Lower leg skin (tissue), 3 donors: Measurements from ENCODE around the gene TET2.

Source experiments
- CTCF ChIP-seq, 3 donors: fragments of 450-650 bp; IDR thresholded peaks; one replicate each; pipeline ENCODE4 v1.5.1; 2016; ENCODE audit warnings: antibody characterized with exemption in 3 of 3, mild to moderate bottlenecking in 3 of 3, moderate library complexity in 2 of 3
- POLR2A ChIP-seq, 2 donors: fragments of 450-650 bp; IDR thresholded peaks; one replicate each; pipeline ENCODE4 v1.6.1; 2016 to 2017; ENCODE audit warnings: antibody characterized with exemption in 2 of 2, mild to moderate bottlenecking in 1 of 2, moderate library complexity in 1 of 2

GRCh38 chr4:105149771-105150170 lies 3.1 kb downstream of the TET2 start:
- TF ChIP-seq CTCF (IDR thresholded peaks at IDR 0.05) (no peak), POLR2A (IDR thresholded peaks at IDR 0.05) (no peak)
